Measurements from ENCODE around the gene CEACAM21.

CEACAM21 gene

GRCh38 chr19:41624937-41625336 lies 49.0 kb downstream of the CEACAM21 start:
- no peak overlapping the region for H2BK120ac ChIP-seq (ENCODE audit: low read depth, low read length)
- H3K9me3 ChIP-seq (ENCODE audit: control insufficient read depth, low read length) = no peaks in the 10 kb centered on the region
- H2BK12ac ChIP-seq (ENCODE audit: low read length in 2 of 2) = no peak overlapping the region
- no peak overlapping the region for H3K4me2 ChIP-seq (ENCODE audit: low read length, poor library complexity, severe bottlenecking)
- no peak overlapping the region for H2AFZ ChIP-seq (ENCODE audit: low read depth, low read length)
- H2AK5ac ChIP-seq (ENCODE audit: low read length, severe bottlenecking) = no peak overlapping the region
- H3K36me3 ChIP-seq (ENCODE audit: control insufficient read depth in 1 of 2, insufficient read depth in 2 of 2, low read depth in 1 of 2, low read length in 2 of 2) = no peaks in the 10 kb centered on the region
- no peaks in the 10 kb centered on the region for H3K4me1 ChIP-seq (ENCODE audit: control insufficient read depth, insufficient read depth, low read depth, low read length)
- H4K91ac ChIP-seq (ENCODE audit: low read length) = no peak overlapping the region
- H3K18ac ChIP-seq (ENCODE audit: low read depth in 1 of 2, low read length in 2 of 2) = no peak overlapping the region
- no peaks in the 10 kb centered on the region for H3K79me1 ChIP-seq (replicated peaks; ENCODE audit: low read length, poor library complexity, severe bottlenecking)
- no peak overlapping the region for H3K4ac ChIP-seq (ENCODE audit: low read depth in 1 of 2, low read length in 2 of 2)
- peaks cover 6 to 46% of the 10 kb centered on the region in 2 experiments for H3K27me3 ChIP-seq (ENCODE audit: control insufficient read depth in 1 of 2, insufficient read depth in 1 of 2, low read length in 2 of 2)
- H3K23ac ChIP-seq (ENCODE audit: low read length in 2 of 2) = no peak overlapping the region
- 59% methylated on average over 4 of the region's 4 CpGs for WGBS
- no peak overlapping the region for H4K8ac ChIP-seq (ENCODE audit: low read length)
- no peak for DNase-seq
- no peak overlapping the region for H3K9ac ChIP-seq (ENCODE audit: low read length)
- no peak overlapping the region for H2BK15ac ChIP-seq (ENCODE audit: low read depth, poor library complexity, severe bottlenecking)
- no peak overlapping the region for H3K27ac ChIP-seq (ENCODE audit: low read length, poor library complexity, severe bottlenecking)
- H3K4me3 ChIP-seq (ENCODE audit: insufficient read depth in 1 of 2, low read depth in 1 of 2, low read length in 2 of 2) = no peak overlapping the region
- no peak overlapping the region for H3K14ac ChIP-seq (ENCODE audit: low read length in 2 of 2)
- H2BK5ac ChIP-seq (ENCODE audit: low read depth, low read length, poor library complexity, severe bottlenecking) = no peak overlapping the region

- no peaks in the 10 kb centered on the region for H3K36me3 ChIP-seq (ENCODE audit: control insufficient read depth in 1 of 2, insufficient read depth in 2 of 2, low read depth in 1 of 2, low read length in 2 of 2)
- no peak overlapping the region for H2BK15ac ChIP-seq (ENCODE audit: low read depth, poor library complexity, severe bottlenecking)
- H2BK12ac ChIP-seq (ENCODE audit: low read length in 2 of 2) = no peak overlapping the region
- H4K8ac ChIP-seq (ENCODE audit: low read length) = no peak overlapping the region
- H2BK5ac ChIP-seq (ENCODE audit: low read depth, low read length, poor library complexity, severe bottlenecking) = no peak overlapping the region
- H3K9me3 ChIP-seq (ENCODE audit: control insufficient read depth, low read length) = no peaks in the 10 kb centered on the region
- H3K9ac ChIP-seq (ENCODE audit: low read length) = no peak overlapping the region
- DNase-seq = no peak
- no peak overlapping the region for H3K14ac ChIP-seq (ENCODE audit: low read length in 2 of 2)
- H2AK5ac ChIP-seq (ENCODE audit: low read length, severe bottlenecking) = no peak overlapping the region
- no peaks in the 10 kb centered on the region for H3K4me1 ChIP-seq (ENCODE audit: control insufficient read depth, insufficient read depth, low read depth, low read length)
- H3K79me1 ChIP-seq (replicated peaks; ENCODE audit: low read length, poor library complexity, severe bottlenecking) = no peaks in the 10 kb centered on the region
- H3K27me3 ChIP-seq (ENCODE audit: control insufficient read depth in 1 of 2, insufficient read depth in 1 of 2, low read length in 2 of 2) = peaks cover 6 to 46% of the 10 kb centered on the region in 2 experiments
- no peak overlapping the region for H4K91ac ChIP-seq (ENCODE audit: low read length)
- no peak overlapping the region for H3K18ac ChIP-seq (ENCODE audit: low read depth in 1 of 2, low read length in 2 of 2)
- 34% methylated on average over 3 of the region's 3 CpGs for WGBS
- no peak overlapping the region for H3K4me3 ChIP-seq (ENCODE audit: insufficient read depth in 1 of 2, low read depth in 1 of 2, low read length in 2 of 2)
- H2AFZ ChIP-seq (ENCODE audit: low read depth, low read length) = no peak overlapping the region
- H3K4me2 ChIP-seq (ENCODE audit: low read length, poor library complexity, severe bottlenecking) = no peak overlapping the region
- no peak overlapping the region for H3K4ac ChIP-seq (ENCODE audit: low read depth in 1 of 2, low read length in 2 of 2)
- H3K23ac ChIP-seq (ENCODE audit: low read length in 2 of 2) = no peak overlapping the region
- no peak overlapping the region for H3K27ac ChIP-seq (ENCODE audit: low read length, poor library complexity, severe bottlenecking)
- no peak overlapping the region for H2BK120ac ChIP-seq (ENCODE audit: low read depth, low read length)
Measured at GRCh38 chr19:41626278-41626677, 50.3 kb downstream of the CEACAM21 start.

GRCh38 chr19:41626877-41627276 lies 50.9 kb downstream of the CEACAM21 start, which contains the start of gene CEACAM4:
Gene CEACAM4 (minus strand): TSS chr19:41627074. CDS start chr19:41626963, 111 bp downstream.
- no peak within 1 kb of the TSS for H2BK15ac ChIP-seq (ENCODE audit: low read depth, poor library complexity, severe bottlenecking)
- no peak within 1 kb of the TSS for H2BK12ac ChIP-seq (ENCODE audit: low read length in 2 of 2)
- no peak within 1 kb of the TSS for H2AK5ac ChIP-seq (ENCODE audit: low read length, severe bottlenecking)
- no peak within 1 kb of the TSS for H4K8ac ChIP-seq (ENCODE audit: low read length)
- no peak within 1 kb of the TSS for H3K14ac ChIP-seq (ENCODE audit: low read length in 2 of 2)
- H2BK5ac ChIP-seq (ENCODE audit: low read depth, low read length, poor library complexity, severe bottlenecking) = no peak within 1 kb of the TSS
- no peak within 1 kb of the TSS for H3K4me2 ChIP-seq (ENCODE audit: low read length, poor library complexity, severe bottlenecking)
- no peaks in the 10 kb centered on the region for H3K4me1 ChIP-seq (ENCODE audit: control insufficient read depth, insufficient read depth, low read depth, low read length)
- H3K27ac ChIP-seq (ENCODE audit: low read length, poor library complexity, severe bottlenecking) = no peak within 1 kb of the TSS
- no peaks in the 10 kb centered on the region for H3K36me3 ChIP-seq (ENCODE audit: control insufficient read depth in 1 of 2, insufficient read depth in 2 of 2, low read depth in 1 of 2, low read length in 2 of 2)
- DNase-seq = no peak
- 46% methylated on average over 7 of the region's 7 CpGs for WGBS
- no peaks in the 10 kb centered on the region for H3K9me3 ChIP-seq (ENCODE audit: control insufficient read depth, low read length)
- no peak within 1 kb of the TSS for H3K9ac ChIP-seq (ENCODE audit: low read length)
- no peak within 1 kb of the TSS for H3K23ac ChIP-seq (ENCODE audit: low read length in 2 of 2)
- H3K4ac ChIP-seq (ENCODE audit: low read depth in 1 of 2, low read length in 2 of 2) = no peak within 1 kb of the TSS
- H3K79me1 ChIP-seq (replicated peaks; ENCODE audit: low read length, poor library complexity, severe bottlenecking) = no peaks in the 10 kb centered on the region
- no peak within 1 kb of the TSS for H4K91ac ChIP-seq (ENCODE audit: low read length)
- H2AFZ ChIP-seq (ENCODE audit: low read depth, low read length) = no peak within 1 kb of the TSS
- no peak within 1 kb of the TSS for H2BK120ac ChIP-seq (ENCODE audit: low read depth, low read length)
- no peak within 1 kb of the TSS for H3K18ac ChIP-seq (ENCODE audit: low read depth in 1 of 2, low read length in 2 of 2)
- H3K4me3 ChIP-seq (ENCODE audit: insufficient read depth in 1 of 2, low read depth in 1 of 2, low read length in 2 of 2) = no peak within 1 kb of the TSS
- H3K27me3 ChIP-seq (ENCODE audit: control insufficient read depth in 1 of 2, insufficient read depth in 1 of 2, low read length in 2 of 2) = peaks cover 6 to 46% of the 10 kb centered on the region in 2 experiments

DNA sequence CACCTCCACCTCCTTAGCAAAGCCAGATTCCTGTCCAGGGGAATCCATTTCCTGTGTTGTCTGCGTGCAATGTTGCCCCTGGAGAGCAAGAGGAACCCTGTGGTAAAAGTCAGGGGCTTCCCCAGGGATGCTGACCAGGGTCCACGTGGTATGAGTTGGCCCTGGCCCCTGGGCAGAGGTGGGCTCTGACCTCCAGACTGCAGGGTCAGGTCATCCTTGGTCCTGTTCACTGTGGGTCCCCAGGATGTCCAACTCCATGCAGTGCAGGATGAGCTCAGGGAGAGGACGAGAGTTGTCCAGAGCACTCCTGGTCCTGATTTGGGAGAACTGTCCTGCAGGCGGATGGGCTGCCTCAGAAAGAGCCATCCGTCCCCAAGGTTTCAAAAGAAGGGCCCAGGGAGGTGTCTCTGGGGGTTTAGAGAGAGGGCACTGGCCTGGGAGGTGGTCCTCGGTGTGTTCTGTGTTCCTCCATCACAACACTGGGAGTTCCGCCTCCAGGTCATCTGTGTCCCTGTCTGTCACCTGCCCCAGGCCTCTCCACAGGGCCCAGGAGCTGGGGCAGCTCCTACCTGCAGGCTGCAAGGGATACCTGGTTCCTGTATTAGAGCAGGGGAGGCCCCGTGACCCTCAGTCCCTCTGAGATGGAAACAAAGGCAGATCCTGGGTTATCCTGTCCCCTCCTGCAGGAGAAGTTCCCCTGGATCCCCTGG lies 52.2 kb downstream of the CEACAM21 start:
- no peak overlapping the region for H3K4ac ChIP-seq (ENCODE audit: low read depth in 1 of 2, low read length in 2 of 2)
- DNase-seq = no peak
- H2BK15ac ChIP-seq (ENCODE audit: low read depth, poor library complexity, severe bottlenecking) = no peak overlapping the region
- no peak overlapping the region for H2AFZ ChIP-seq (ENCODE audit: low read depth, low read length)
- H4K91ac ChIP-seq (ENCODE audit: low read length) = no peak overlapping the region
- no peak overlapping the region for H4K8ac ChIP-seq (ENCODE audit: low read length)
- H3K79me1 ChIP-seq (replicated peaks; ENCODE audit: low read length, poor library complexity, severe bottlenecking) = no peaks in the 10 kb centered on the region
- no peak overlapping the region for H2AK5ac ChIP-seq (ENCODE audit: low read length, severe bottlenecking)
- no peak overlapping the region for H3K14ac ChIP-seq (ENCODE audit: low read length in 2 of 2)
- peaks cover 6 to 42% of the 10 kb centered on the region in 2 experiments for H3K27me3 ChIP-seq (ENCODE audit: control insufficient read depth in 1 of 2, insufficient read depth in 1 of 2, low read length in 2 of 2)
- no peak overlapping the region for H3K18ac ChIP-seq (ENCODE audit: low read depth in 1 of 2, low read length in 2 of 2)
- no peak overlapping the region for H2BK5ac ChIP-seq (ENCODE audit: low read depth, low read length, poor library complexity, severe bottlenecking)
- 45% methylated on average over 8 of the region's 8 CpGs for WGBS
- no peak overlapping the region for H2BK120ac ChIP-seq (ENCODE audit: low read depth, low read length)
- H3K4me3 ChIP-seq (ENCODE audit: insufficient read depth in 1 of 2, low read depth in 1 of 2, low read length in 2 of 2) = no peak overlapping the region
- no peaks in the 10 kb centered on the region for H3K9me3 ChIP-seq (ENCODE audit: control insufficient read depth, low read length)
- H3K36me3 ChIP-seq (ENCODE audit: control insufficient read depth in 1 of 2, insufficient read depth in 2 of 2, low read depth in 1 of 2, low read length in 2 of 2) = no peaks in the 10 kb centered on the region
- no peaks in the 10 kb centered on the region for H3K4me1 ChIP-seq (ENCODE audit: control insufficient read depth, insufficient read depth, low read depth, low read length)
- no peak overlapping the region for H2BK12ac ChIP-seq (ENCODE audit: low read length in 2 of 2)
- H3K4me2 ChIP-seq (ENCODE audit: low read length, poor library complexity, severe bottlenecking) = no peak overlapping the region
- no peak overlapping the region for H3K27ac ChIP-seq (ENCODE audit: low read length, poor library complexity, severe bottlenecking)
- no peak overlapping the region for H3K9ac ChIP-seq (ENCODE audit: low read length)
- H3K23ac ChIP-seq (ENCODE audit: low read length in 2 of 2) = no peak overlapping the region

All from mesenchymal stem cell (in vitro differentiated cells and primary cell).